DOHH2 (cell line): ENCODE results near the gene SEC31A.

Experiments used
- H3F3A ChIP-seq: fragments of 200-600 bp; sonication (generic), shearing (Covaris generic); 2 replicates; pipeline ENCODE4 v1.6.0; 2016; ENCODE audit warnings: antibody characterized with exemption, mild to moderate bottlenecking; ENCODE audit not compliant: control insufficient read depth, insufficient read depth
- H3K27ac ChIP-seq: fragments of 200-600 bp; sonication (generic); 2 replicates; pipeline ENCODE4 v1.5.1; 2014; ENCODE audit warnings: low read depth, mild to moderate bottlenecking, low read length, moderate library complexity
- H3K27me3 ChIP-seq: fragments of 200-600 bp; sonication (generic); 2 replicates; pipeline ENCODE4 v1.6.1; 2014; ENCODE audit warnings: mild to moderate bottlenecking, low read length, mixed read lengths; ENCODE audit not compliant: control insufficient read depth
- H3K36me3 ChIP-seq: fragments of 200-600 bp; sonication (generic); 2 replicates; pipeline ENCODE4 v1.6.1; 2014; ENCODE audit warnings: mild to moderate bottlenecking, low read length, moderate library complexity, mixed read lengths; ENCODE audit not compliant: control insufficient read depth
- H3K4me1 ChIP-seq: fragments of 200-600 bp; sonication (generic); 2 replicates; pipeline ENCODE4 v1.6.1; 2014; ENCODE audit warnings: mild to moderate bottlenecking, low read length, mixed read lengths; ENCODE audit not compliant: control insufficient read depth
- H3K4me2 ChIP-seq: fragments of 200-600 bp; sonication (generic); 2 replicates; pipeline ENCODE4 v1.6.0; 2014; ENCODE audit warnings: mild to moderate bottlenecking, low read length, moderate library complexity
- H3K4me3 ChIP-seq: fragments of 200-600 bp; sonication (generic); 2 replicates; pipeline ENCODE4 v1.5.1; 2014; ENCODE audit warnings: mild to moderate bottlenecking, low read length, mixed read lengths
- H3K79me2 ChIP-seq: fragments of 200-600 bp; sonication (generic); 2 replicates; pipeline ENCODE4 v1.6.1; 2014; ENCODE audit warnings: mild to moderate bottlenecking, low read length, mixed read lengths; ENCODE audit not compliant: control insufficient read depth
- H3K9me2 ChIP-seq: fragments of 200-600 bp; sonication (generic); replicated peaks from 2 replicates; pipeline ENCODE4 v1.6.1; 2014; ENCODE audit warnings: mild to moderate bottlenecking, low read length, mixed read lengths; ENCODE audit not compliant: control insufficient read depth
- H3K9me3 ChIP-seq: fragments of 200-600 bp; sonication (generic); 2 replicates; pipeline ENCODE4 v1.6.1; 2014; ENCODE audit warnings: antibody characterized with exemption, low read length, mixed read lengths; ENCODE audit not compliant: control insufficient read depth, insufficient read depth
- H4K20me1 ChIP-seq: fragments of 200-600 bp; sonication (generic); 2 replicates; pipeline ENCODE4 v1.6.0; 2014; ENCODE audit warnings: low read depth, mild to moderate bottlenecking, antibody characterized with exemption, low read length, moderate library complexity; ENCODE audit not compliant: control insufficient read depth, insufficient read depth
- CTCF ChIP-seq: fragments of 200-600 bp; sonication (generic); IDR thresholded peaks from one replicate; pipeline ENCODE4 v1.5.1; 2014; ENCODE audit warnings: antibody characterized with exemption, mild to moderate bottlenecking, low read depth, low read length; ENCODE audit not compliant: poor library complexity, severe bottlenecking
- EZH2phosphoT487 ChIP-seq: fragments of 200-600 bp; sonication (generic); IDR thresholded peaks from 2 replicates; pipeline ENCODE4 v1.6.1; 2017; ENCODE audit warnings: borderline replicate concordance, mild to moderate bottlenecking, antibody characterized with exemption, low read length, moderate library complexity, mixed read lengths

SEC31A gene

GRCh38 chr4:82814034-82814433 lies 76.9 kb downstream of the SEC31A start:
- Histone ChIP-seq H3K36me3 (peaks cover 11% of the 10 kb centered on the region), H3K79me2 (no peaks in the 10 kb centered on the region), H3K27me3 (no peaks in the 10 kb centered on the region), H3K4me3 (no peak overlapping the region), H3K9me3 (no peaks in the 10 kb centered on the region), H3K9me2 (no peaks in the 10 kb centered on the region), H3K4me2 (no peak overlapping the region), H3K27ac (no peak overlapping the region), H3F3A (0 out of 2 replicates have a peak, but pooled peaks cover 4% of the 10 kb centered on the region), H3K4me1 (peaks cover 6% of the 10 kb centered on the region), H4K20me1 (no peaks in the 10 kb centered on the region)
- TF ChIP-seq CTCF = no peak
- no peak for TF ChIP-seq EZH2phosphoT487

- H3K4me1 ChIP-seq = peaks cover 6% of the 10 kb centered on the region
- H3K27ac ChIP-seq = no peak overlapping the region
- H3K36me3 ChIP-seq = no peaks in the 10 kb centered on the region
- H3K79me2 ChIP-seq = no peaks in the 10 kb centered on the region
- TF ChIP-seq CTCF (no peak), EZH2phosphoT487 (no peak)
- no peak overlapping the region for H3K4me3 ChIP-seq
- H3K27me3 ChIP-seq = no peaks in the 10 kb centered on the region
- no peaks in the 10 kb centered on the region for H3K9me3 ChIP-seq
- no peaks in the 10 kb centered on the region for H3K9me2 ChIP-seq
- H4K20me1 ChIP-seq = no peaks in the 10 kb centered on the region
- no peaks in the 10 kb centered on the region for H3F3A ChIP-seq
- H3K4me2 ChIP-seq = no peak overlapping the region
These were observed 79.1 kb downstream of the SEC31A start for GRCh38 chr4:82811838-82812341.

GRCh38 chr4:82811392-82811791 lies 79.6 kb downstream of the SEC31A start:
- no peak overlapping the region for H3K4me2 ChIP-seq
- no peaks in the 10 kb centered on the region for H3K9me3 ChIP-seq
- H4K20me1 ChIP-seq = no peaks in the 10 kb centered on the region
- no peaks in the 10 kb centered on the region for H3K9me2 ChIP-seq
- no peaks in the 10 kb centered on the region for H3K27me3 ChIP-seq
- H3K27ac ChIP-seq = no peak overlapping the region
- H3K4me3 ChIP-seq = no peak overlapping the region
- H3K36me3 ChIP-seq = no peaks in the 10 kb centered on the region
- H3K79me2 ChIP-seq = no peaks in the 10 kb centered on the region
- peaks cover 6% of the 10 kb centered on the region for H3K4me1 ChIP-seq
- no peak for TF ChIP-seq EZH2phosphoT487
- no peak for TF ChIP-seq CTCF
- no peaks in the 10 kb centered on the region for H3F3A ChIP-seq

GRCh38 chr4:82810176-82810575 lies 80.8 kb downstream of the SEC31A start:
- peaks cover 6% of the 10 kb centered on the region for H3K4me1 ChIP-seq
- no peaks in the 10 kb centered on the region for H3K79me2 ChIP-seq
- H4K20me1 ChIP-seq = no peaks in the 10 kb centered on the region
- no peaks in the 10 kb centered on the region for H3K9me2 ChIP-seq
- H3K27ac ChIP-seq = no peak overlapping the region
- H3K36me3 ChIP-seq = no peaks in the 10 kb centered on the region
- H3K4me3 ChIP-seq = no peak overlapping the region
- H3F3A ChIP-seq = no peaks in the 10 kb centered on the region
- H3K9me3 ChIP-seq = no peaks in the 10 kb centered on the region
- no peak overlapping the region for H3K4me2 ChIP-seq
- no peaks in the 10 kb centered on the region for H3K27me3 ChIP-seq
- TF ChIP-seq EZH2phosphoT487 (no peak), CTCF (no peak)
